ENCODE results near the gene GPC6. TPM values are rescaled to one million over a fixed set of nuclear protein-coding genes. Genes with fewer than 3 reads are reported as not detected.

GPC6 gene
- total RNA-seq, 5 donors from 2014 or later (not counting 1 experiment from before 2014, with no cell fraction given): 0.03 to 0.18 (median 0.06) TPM; not detected in 2

- H3K27me3 Mint-ChIP-seq: peaks cover 0 to 2% of the 10 kb centered on the region in 2 donors
- H3K27ac ChIP-seq (ENCODE audit: low read length): no peak overlapping the region
- 100% methylated on average over 1 of the region's 6 CpGs for WGBS (ENCODE audit: insufficient coverage)
- no peaks in the 10 kb centered on the region for H3K4me1 ChIP-seq (ENCODE audit: control insufficient read depth in 1 of 2, extremely low read depth in 1 of 2, insufficient read depth in 2 of 2, low read length in 2 of 2)
- no peak overlapping the region for H3K27ac Mint-ChIP-seq
- ChIA-PET POLR2A (no interaction called here), CTCF (no interaction called here)
- H3K9me3 ChIP-seq: no peaks in the 10 kb centered on the region
- no peaks in the 10 kb centered on the region for H3K27me3 ChIP-seq (replicated peaks in 1 of 2; ENCODE audit: control insufficient read depth in 2 of 2, extremely low read depth in 1 of 2, insufficient read depth in 2 of 2, low read length in 1 of 2)
- no peaks in the 10 kb centered on the region for H3K36me3 Mint-ChIP-seq
- H3K36me3 ChIP-seq (ENCODE audit: control insufficient read depth in 2 of 2, extremely low read depth in 1 of 2, insufficient read depth in 1 of 2, low read length in 1 of 2): no peaks in the 10 kb centered on the region
- no peaks in the 10 kb centered on the region for H3K4me1 Mint-ChIP-seq
- DNase-seq: no peak
- no peak overlapping the region for H3K4me3 Mint-ChIP-seq
- ATAC-seq (replicated peaks in 1 of 4): no peak
- no peak overlapping the region for H3K4me3 ChIP-seq (ENCODE audit: control insufficient read depth in 1 of 2, extremely low read depth in 1 of 2, low read length in 1 of 2)
- peaks cover 2 to 10% (median 9%) of the 10 kb centered on the region in 3 donors for H3K9me3 Mint-ChIP-seq
These were observed 655.6 kb downstream of the GPC6 start for GRCh38 chr13:93882086-93882651.

GRCh38 chr13:93889430-93889951 is 662.9 kb downstream of the GPC6 start:
- DNase-seq (no peak), ATAC-seq (replicated peaks in 1 of 4) (no peak)
- peaks cover 2 to 5% of the 10 kb centered on the region in 2 donors for H3K27me3 Mint-ChIP-seq
- no peak overlapping the region for H3K27ac ChIP-seq (ENCODE audit: low read length)
- H3K36me3 Mint-ChIP-seq: no peaks in the 10 kb centered on the region
- H3K27ac Mint-ChIP-seq: no peak overlapping the region
- H3K9me3 ChIP-seq: no peaks in the 10 kb centered on the region
- H3K27me3 ChIP-seq (replicated peaks in 1 of 2; ENCODE audit: control insufficient read depth in 2 of 2, extremely low read depth in 1 of 2, insufficient read depth in 2 of 2, low read length in 1 of 2): no peaks in the 10 kb centered on the region
- no peaks in the 10 kb centered on the region for H3K36me3 ChIP-seq (ENCODE audit: control insufficient read depth in 2 of 2, extremely low read depth in 1 of 2, insufficient read depth in 1 of 2, low read length in 1 of 2)
- ChIA-PET CTCF (interaction anchor here in 1 of 2 donors (0.6 kb wide), 1 partner anchor 29 kb away, joined by 3 read pairs; no protein-coding TSS in a partner anchor), POLR2A (no interaction called here)
- no peaks in the 10 kb centered on the region for H3K4me1 Mint-ChIP-seq
- WGBS (ENCODE audit: insufficient coverage): no CpG with 5 or more reads among the region's 1 CpG
- H3K4me1 ChIP-seq (ENCODE audit: control insufficient read depth in 1 of 2, extremely low read depth in 1 of 2, insufficient read depth in 2 of 2, low read length in 2 of 2): no peaks in the 10 kb centered on the region
- no peak overlapping the region for H3K4me3 ChIP-seq (ENCODE audit: control insufficient read depth in 1 of 2, extremely low read depth in 1 of 2, low read length in 1 of 2)
- H3K4me3 Mint-ChIP-seq: no peak overlapping the region
- no peaks in the 10 kb centered on the region for H3K9me3 Mint-ChIP-seq

GRCh38 chr13:93899981-93900380 is 673.4 kb downstream of the GPC6 start:
- Mint-ChIP-seq H3K27ac (no peak overlapping the region), H3K4me3 (no peak overlapping the region), H3K9me3 (no peaks in the 10 kb centered on the region), H3K27me3 (peaks cover 7 to 19% of the 10 kb centered on the region in 2 donors), H3K36me3 (no peaks in the 10 kb centered on the region), H3K4me1 (no peaks in the 10 kb centered on the region)
- POLR2A ChIA-PET: no interaction called here
- no peak for ATAC-seq (replicated peaks in 1 of 4)
- Histone ChIP-seq H3K27ac (ENCODE audit: low read length) (no peak overlapping the region), H3K36me3 (ENCODE audit: control insufficient read depth in 2 of 2, extremely low read depth in 1 of 2, insufficient read depth in 1 of 2, low read length in 1 of 2) (no peaks in the 10 kb centered on the region), H3K27me3 (replicated peaks in 1 of 2; ENCODE audit: control insufficient read depth in 2 of 2, extremely low read depth in 1 of 2, insufficient read depth in 2 of 2, low read length in 1 of 2) (no peaks in the 10 kb centered on the region), H3K4me3 (ENCODE audit: control insufficient read depth in 1 of 2, extremely low read depth in 1 of 2, low read length in 1 of 2) (no peak overlapping the region), H3K4me1 (ENCODE audit: control insufficient read depth in 1 of 2, extremely low read depth in 1 of 2, insufficient read depth in 2 of 2, low read length in 2 of 2) (no peaks in the 10 kb centered on the region), H3K9me3 (no peaks in the 10 kb centered on the region)
- DNase-seq: no peak
- CTCF ChIA-PET: no interaction called here
- WGBS (ENCODE audit: insufficient coverage): no CpG with 5 or more reads among the region's 2 CpGs

GRCh38 chr13:93900731-93901130 is 674.1 kb downstream of the GPC6 start:
- H3K4me3 ChIP-seq (ENCODE audit: control insufficient read depth in 1 of 2, extremely low read depth in 1 of 2, low read length in 1 of 2): no peak overlapping the region
- no peak overlapping the region for H3K27ac Mint-ChIP-seq
- H3K27ac ChIP-seq (ENCODE audit: low read length): no peak overlapping the region
- no peaks in the 10 kb centered on the region for H3K27me3 ChIP-seq (replicated peaks in 1 of 2; ENCODE audit: control insufficient read depth in 2 of 2, extremely low read depth in 1 of 2, insufficient read depth in 2 of 2, low read length in 1 of 2)
- DNase-seq: no peak
- no peaks in the 10 kb centered on the region for H3K36me3 ChIP-seq (ENCODE audit: control insufficient read depth in 2 of 2, extremely low read depth in 1 of 2, insufficient read depth in 1 of 2, low read length in 1 of 2)
- ChIA-PET CTCF (no interaction called here), POLR2A (no interaction called here)
- ATAC-seq (replicated peaks in 1 of 4): no peak
- H3K36me3 Mint-ChIP-seq: no peaks in the 10 kb centered on the region
- no CpG with 5 or more reads among the region's 3 CpGs for WGBS (ENCODE audit: insufficient coverage)
- H3K9me3 ChIP-seq: no peaks in the 10 kb centered on the region
- H3K9me3 Mint-ChIP-seq: no peaks in the 10 kb centered on the region
- no peaks in the 10 kb centered on the region for H3K4me1 Mint-ChIP-seq
- H3K4me3 Mint-ChIP-seq: no peak overlapping the region
- peaks cover 7 to 17% of the 10 kb centered on the region in 2 donors for H3K27me3 Mint-ChIP-seq
- H3K4me1 ChIP-seq (ENCODE audit: control insufficient read depth in 1 of 2, extremely low read depth in 1 of 2, insufficient read depth in 2 of 2, low read length in 2 of 2): no peaks in the 10 kb centered on the region

DNA sequence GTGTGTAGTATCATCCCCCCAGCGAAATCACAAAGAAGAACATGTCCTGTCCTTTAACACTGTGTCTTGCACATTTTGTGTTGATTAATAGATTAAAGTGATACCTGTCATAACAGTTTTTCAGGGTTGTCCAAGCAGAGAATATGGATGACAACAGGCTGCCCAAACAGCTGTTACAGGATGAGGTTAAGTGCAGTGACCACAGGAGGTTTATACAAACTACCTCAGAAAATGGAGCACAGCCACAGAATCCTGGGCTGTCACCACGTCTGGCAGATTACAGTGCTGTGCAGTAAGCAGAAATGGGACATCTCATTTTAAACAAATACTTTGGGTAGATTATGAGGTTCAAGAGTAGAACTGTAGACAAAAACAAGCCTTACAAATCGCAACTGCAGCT is 677.3 kb downstream of the GPC6 start:
- Histone ChIP-seq H3K27me3 (replicated peaks in 1 of 2; ENCODE audit: control insufficient read depth in 2 of 2, extremely low read depth in 1 of 2, insufficient read depth in 2 of 2, low read length in 1 of 2) (no peaks in the 10 kb centered on the region), H3K9me3 (no peaks in the 10 kb centered on the region), H3K4me3 (ENCODE audit: control insufficient read depth in 1 of 2, extremely low read depth in 1 of 2, low read length in 1 of 2) (no peak overlapping the region), H3K27ac (ENCODE audit: low read length) (no peak overlapping the region), H3K36me3 (ENCODE audit: control insufficient read depth in 2 of 2, extremely low read depth in 1 of 2, insufficient read depth in 1 of 2, low read length in 1 of 2) (no peaks in the 10 kb centered on the region), H3K4me1 (ENCODE audit: control insufficient read depth in 1 of 2, extremely low read depth in 1 of 2, insufficient read depth in 2 of 2, low read length in 2 of 2) (no peaks in the 10 kb centered on the region)
- ATAC-seq (replicated peaks in 1 of 4): no peak
- CTCF ChIA-PET: no interaction called here
- no peaks in the 10 kb centered on the region for H3K4me1 Mint-ChIP-seq
- H3K9me3 Mint-ChIP-seq: no peaks in the 10 kb centered on the region
- POLR2A ChIA-PET: no interaction called here
- peaks cover 7 to 10% of the 10 kb centered on the region in 2 donors for H3K27me3 Mint-ChIP-seq
- no CpG with 5 or more reads among the region's 3 CpGs for WGBS (ENCODE audit: insufficient coverage)
- H3K36me3 Mint-ChIP-seq: no peaks in the 10 kb centered on the region
- H3K27ac Mint-ChIP-seq: no peak overlapping the region
- no peak for DNase-seq
- H3K4me3 Mint-ChIP-seq: no peak overlapping the region

DNA sequence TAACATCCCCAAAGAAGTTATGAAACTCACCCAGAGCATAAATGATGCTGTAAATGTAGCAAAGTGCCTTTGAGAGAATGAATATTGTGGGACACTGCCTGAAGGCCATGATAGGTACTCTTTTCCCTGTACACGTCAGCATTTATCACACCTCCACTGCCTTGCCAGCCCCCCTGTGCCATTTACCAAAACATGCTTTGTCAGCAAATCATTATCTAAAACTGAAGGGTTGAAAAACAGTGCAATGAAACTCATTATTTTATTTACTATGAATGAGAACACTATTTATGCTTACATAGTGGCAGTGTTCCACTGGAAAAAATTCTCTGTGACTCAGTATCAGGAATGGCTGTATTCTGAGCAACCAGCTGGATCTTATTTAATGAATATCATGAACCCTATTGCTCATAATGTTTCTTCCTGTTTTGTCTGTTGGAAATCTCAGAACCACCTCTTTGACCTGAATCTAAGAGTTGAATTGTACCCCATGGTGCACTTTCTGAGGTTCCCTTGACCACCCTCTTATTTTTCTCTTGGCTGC is 688.7 kb downstream of the GPC6 start:
- Mint-ChIP-seq H3K4me1 (peaks cover 0 to 7% (median 0%) of the 10 kb centered on the region in 3 donors), H3K9me3 (no peaks in the 10 kb centered on the region), H3K4me3 (no peak overlapping the region), H3K27ac (no peak overlapping the region), H3K27me3 (peaks cover 8 to 13% of the 10 kb centered on the region in 2 donors), H3K36me3 (no peaks in the 10 kb centered on the region)
- no peak for DNase-seq
- Histone ChIP-seq H3K9me3 (no peaks in the 10 kb centered on the region), H3K4me3 (ENCODE audit: control insufficient read depth in 1 of 2, extremely low read depth in 1 of 2, low read length in 1 of 2) (no peak overlapping the region), H3K4me1 (ENCODE audit: control insufficient read depth in 1 of 2, extremely low read depth in 1 of 2, insufficient read depth in 2 of 2, low read length in 2 of 2) (no peaks in the 10 kb centered on the region), H3K36me3 (ENCODE audit: control insufficient read depth in 2 of 2, extremely low read depth in 1 of 2, insufficient read depth in 1 of 2, low read length in 1 of 2) (no peaks in the 10 kb centered on the region), H3K27ac (ENCODE audit: low read length) (no peak overlapping the region), H3K27me3 (replicated peaks in 1 of 2; ENCODE audit: control insufficient read depth in 2 of 2, extremely low read depth in 1 of 2, insufficient read depth in 2 of 2, low read length in 1 of 2) (peaks cover 0 to 3% of the 10 kb centered on the region in 2 experiments)
- no CpG with 5 or more reads among the region's 1 CpG for WGBS (ENCODE audit: insufficient coverage)
- ATAC-seq (replicated peaks in 1 of 4): no peak
- ChIA-PET POLR2A (no interaction called here), CTCF (no interaction called here)

All from T-cell (primary cell).